OCI-LY3 (cell line): ENCODE results near the gene PTPN6.

Experiments
- EZH2phosphoT487 ChIP-seq: fragments of 200-600 bp; shearing (Covaris generic); IDR thresholded peaks from 2 replicates; pipeline ENCODE4 v1.6.1; 2018; ENCODE audit warnings: antibody characterized with exemption, mixed run types, low read depth
- TF ChIP-seq, protein P1 (sequence below): fragments of 200-600, 300-600 bp; sonication (generic); IDR thresholded peaks from 2 replicates; pipeline ENCODE4 v1.5.1; 2014; ENCODE audit warnings: antibody characterized with exemption, low read length, low read depth

DNA sequence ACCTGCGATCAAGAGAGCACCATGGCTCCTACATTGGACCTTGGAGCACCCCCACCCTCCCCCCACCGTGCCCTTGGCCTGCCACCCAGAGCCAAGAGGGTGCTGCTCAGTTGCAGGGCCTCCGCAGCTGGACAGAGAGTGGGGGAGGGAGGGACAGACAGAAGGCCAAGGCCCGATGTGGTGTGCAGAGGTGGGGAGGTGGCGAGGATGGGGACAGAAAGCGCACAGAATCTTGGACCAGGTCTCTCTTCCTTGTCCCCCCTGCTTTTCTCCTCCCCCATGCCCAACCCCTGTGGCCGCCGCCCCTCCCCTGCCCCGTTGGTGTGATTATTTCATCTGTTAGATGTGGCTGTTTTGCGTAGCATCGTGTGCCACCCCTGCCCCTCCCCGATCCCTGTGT, 9.4 kb upstream of the PTPN6 start:
- TF ChIP-seq, protein P1, sequence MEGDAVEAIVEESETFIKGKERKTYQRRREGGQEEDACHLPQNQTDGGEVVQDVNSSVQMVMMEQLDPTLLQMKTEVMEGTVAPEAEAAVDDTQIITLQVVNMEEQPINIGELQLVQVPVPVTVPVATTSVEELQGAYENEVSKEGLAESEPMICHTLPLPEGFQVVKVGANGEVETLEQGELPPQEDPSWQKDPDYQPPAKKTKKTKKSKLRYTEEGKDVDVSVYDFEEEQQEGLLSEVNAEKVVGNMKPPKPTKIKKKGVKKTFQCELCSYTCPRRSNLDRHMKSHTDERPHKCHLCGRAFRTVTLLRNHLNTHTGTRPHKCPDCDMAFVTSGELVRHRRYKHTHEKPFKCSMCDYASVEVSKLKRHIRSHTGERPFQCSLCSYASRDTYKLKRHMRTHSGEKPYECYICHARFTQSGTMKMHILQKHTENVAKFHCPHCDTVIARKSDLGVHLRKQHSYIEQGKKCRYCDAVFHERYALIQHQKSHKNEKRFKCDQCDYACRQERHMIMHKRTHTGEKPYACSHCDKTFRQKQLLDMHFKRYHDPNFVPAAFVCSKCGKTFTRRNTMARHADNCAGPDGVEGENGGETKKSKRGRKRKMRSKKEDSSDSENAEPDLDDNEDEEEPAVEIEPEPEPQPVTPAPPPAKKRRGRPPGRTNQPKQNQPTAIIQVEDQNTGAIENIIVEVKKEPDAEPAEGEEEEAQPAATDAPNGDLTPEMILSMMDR: no peak
- no peak for TF ChIP-seq EZH2phosphoT487
